Measurements from ENCODE around the gene WDCP. TPM values are rescaled to one million over a fixed set of nuclear protein-coding genes. Genes with fewer than 3 reads are reported as not detected.
A peak's percentile ranks its signal among the peaks of the same experiment; 100 is the strongest.
"Not testable (repeated sequence)": the region's sequence is repeated elsewhere in the genome, so short reads cannot be mapped to it uniquely, and the experiment has no call there.

WDCP gene
- total RNA-seq, 3 donors from 2014 or later: 3.4 to 8.3 (median 7.2) TPM

DNA sequence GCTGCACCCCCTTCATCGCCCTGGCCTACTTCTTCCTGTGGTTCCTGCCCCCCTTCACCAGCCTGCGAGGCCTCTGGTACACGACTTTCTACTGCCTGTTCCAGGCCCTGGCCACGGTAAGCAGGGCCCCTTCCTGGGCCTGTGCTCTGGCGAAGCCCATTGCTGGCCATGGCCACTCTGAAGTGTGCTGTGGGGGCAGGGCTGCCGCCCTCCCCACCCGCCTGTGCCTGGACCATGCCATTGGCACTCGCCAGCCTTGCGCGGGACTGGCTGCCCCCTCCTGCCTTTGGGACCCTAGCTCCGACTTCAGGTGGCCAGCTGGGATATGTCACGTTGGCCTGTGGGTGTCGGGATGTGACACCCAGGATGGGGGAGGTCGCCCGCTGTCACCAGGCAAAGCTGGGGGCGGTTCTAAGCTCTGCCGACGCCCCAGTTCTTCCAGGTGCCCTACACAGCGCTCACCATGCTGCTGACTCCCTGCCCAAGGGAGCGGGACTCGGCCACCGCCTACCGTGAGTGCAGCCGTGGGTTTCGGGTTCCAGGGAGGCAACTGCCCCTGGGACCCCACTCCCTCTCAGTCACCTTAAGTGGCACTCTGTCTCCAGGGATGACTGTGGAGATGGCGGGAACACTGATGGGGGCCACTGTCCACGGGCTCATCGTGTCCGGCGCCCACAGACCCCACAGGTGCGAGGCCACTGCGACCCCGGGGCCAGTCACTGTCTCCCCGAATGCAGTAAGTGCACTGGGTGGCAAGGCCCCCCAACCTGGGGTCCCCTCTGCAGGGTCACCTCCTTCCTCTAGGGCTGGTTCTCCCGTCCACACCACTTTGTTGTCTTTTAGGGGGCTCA lies 30.1 kb downstream of the WDCP start:
- DNase-seq (ENCODE audit: low spot score in 2 of 2): no peak
- H3K4me1 ChIP-seq: no peaks in the 10 kb centered on the region
- peak overlapping the region in 1 of 2 donors; percentile 38 for H3K27ac ChIP-seq
- no peaks in the 10 kb centered on the region for H3K27me3 ChIP-seq
- no peaks in the 10 kb centered on the region for H3K36me3 ChIP-seq
- H3K9me3 ChIP-seq: no peaks in the 10 kb centered on the region
- no peak overlapping the region for H3K4me3 ChIP-seq
- intact Hi-C loops (cut with DNase I; ENCODE audit: low total_unique reads): no loop called here
- no peak for TF ChIP-seq POLR2AphosphoS5 (IDR thresholded peaks at IDR 0.05)
- TF ChIP-seq, protein P1, sequence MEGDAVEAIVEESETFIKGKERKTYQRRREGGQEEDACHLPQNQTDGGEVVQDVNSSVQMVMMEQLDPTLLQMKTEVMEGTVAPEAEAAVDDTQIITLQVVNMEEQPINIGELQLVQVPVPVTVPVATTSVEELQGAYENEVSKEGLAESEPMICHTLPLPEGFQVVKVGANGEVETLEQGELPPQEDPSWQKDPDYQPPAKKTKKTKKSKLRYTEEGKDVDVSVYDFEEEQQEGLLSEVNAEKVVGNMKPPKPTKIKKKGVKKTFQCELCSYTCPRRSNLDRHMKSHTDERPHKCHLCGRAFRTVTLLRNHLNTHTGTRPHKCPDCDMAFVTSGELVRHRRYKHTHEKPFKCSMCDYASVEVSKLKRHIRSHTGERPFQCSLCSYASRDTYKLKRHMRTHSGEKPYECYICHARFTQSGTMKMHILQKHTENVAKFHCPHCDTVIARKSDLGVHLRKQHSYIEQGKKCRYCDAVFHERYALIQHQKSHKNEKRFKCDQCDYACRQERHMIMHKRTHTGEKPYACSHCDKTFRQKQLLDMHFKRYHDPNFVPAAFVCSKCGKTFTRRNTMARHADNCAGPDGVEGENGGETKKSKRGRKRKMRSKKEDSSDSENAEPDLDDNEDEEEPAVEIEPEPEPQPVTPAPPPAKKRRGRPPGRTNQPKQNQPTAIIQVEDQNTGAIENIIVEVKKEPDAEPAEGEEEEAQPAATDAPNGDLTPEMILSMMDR (IDR thresholded peaks at IDR 0.05): no peak
- TF ChIP-seq POLR2A (IDR thresholded peaks at IDR 0.05): no peak

DNA sequence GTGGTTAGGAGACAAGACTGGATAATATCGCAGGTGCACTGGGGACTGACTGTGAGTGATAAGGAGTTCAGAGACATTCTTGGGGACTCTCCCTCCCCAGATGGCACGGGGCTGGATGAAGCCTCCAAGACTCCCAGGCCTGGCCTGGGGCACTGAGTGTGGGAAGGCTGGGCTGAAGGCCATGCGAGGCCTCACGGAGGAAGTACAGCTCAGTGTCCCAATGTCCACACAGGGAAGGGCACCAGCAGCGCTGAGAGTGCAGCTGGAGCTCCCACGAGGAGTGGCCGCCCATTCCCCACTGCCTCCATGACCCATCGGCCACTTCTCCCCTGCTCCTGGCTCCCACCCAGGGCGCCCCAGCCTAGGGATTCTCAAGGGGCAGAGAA lies 30.8 kb downstream of the WDCP start:
- no peak for DNase-seq (ENCODE audit: low spot score in 2 of 2)
- H3K4me3 ChIP-seq: no peak overlapping the region
- TF ChIP-seq, protein P1 (IDR thresholded peaks at IDR 0.05): no peak
- no peak for TF ChIP-seq POLR2A (IDR thresholded peaks at IDR 0.05)
- TF ChIP-seq POLR2AphosphoS5 (IDR thresholded peaks at IDR 0.05): no peak

DNA sequence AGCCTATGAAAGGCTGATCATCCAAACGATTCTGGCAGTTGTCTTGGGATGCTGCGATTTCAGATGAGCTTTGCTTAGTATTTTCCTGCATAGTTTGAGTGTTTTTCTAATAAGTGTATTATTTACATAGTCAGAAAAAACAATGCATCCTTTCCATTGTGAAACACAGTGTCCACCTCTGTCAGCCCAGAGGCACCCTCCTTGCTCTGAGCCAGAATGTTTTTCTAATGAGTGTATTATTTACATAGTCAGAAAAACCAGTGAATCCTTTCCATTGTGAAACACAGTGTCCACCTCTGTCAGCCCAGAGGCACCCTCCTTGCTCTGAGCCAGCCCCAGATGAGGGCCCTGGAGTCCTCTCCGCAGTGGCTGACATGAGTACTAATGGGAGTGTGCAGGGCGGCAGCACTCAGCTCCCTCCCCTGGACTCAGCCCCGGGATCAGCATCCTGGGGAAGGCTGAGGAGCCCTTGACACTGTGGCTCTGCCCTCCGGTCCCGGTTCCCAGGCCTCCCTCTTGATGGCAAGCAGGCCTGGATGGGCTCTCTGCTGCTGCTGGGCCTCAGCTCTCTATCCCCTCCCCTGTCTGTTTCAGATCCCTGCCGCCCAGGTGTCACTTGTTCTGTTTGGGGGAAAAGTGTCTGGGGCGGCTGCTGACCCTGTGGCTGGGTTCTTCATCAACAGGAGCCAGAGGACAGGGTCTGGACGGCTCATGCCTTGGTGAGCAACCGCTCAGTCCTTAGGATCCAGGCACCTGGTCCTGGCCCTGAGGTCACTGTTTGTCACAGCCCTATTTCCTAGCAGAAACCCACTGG lies 31.4 kb downstream of the WDCP start:
- intact Hi-C loops (cut with DNase I; ENCODE audit: low total_unique reads): no loop called here
- H3K4me3 ChIP-seq: no peak overlapping the region
- DNase-seq (ENCODE audit: low spot score in 2 of 2): peak in 1 of 2 donors; percentile 34
- TF ChIP-seq, protein P1 (IDR thresholded peaks at IDR 0.05): no peak
- TF ChIP-seq POLR2A (IDR thresholded peaks at IDR 0.05) (no peak), POLR2AphosphoS5 (IDR thresholded peaks at IDR 0.05) (no peak)
- peak overlapping the region in 1 of 2 donors; percentile 38 for H3K27ac ChIP-seq
- H3K9me3 ChIP-seq: no peaks in the 10 kb centered on the region
- H3K27me3 ChIP-seq: no peaks in the 10 kb centered on the region
- H3K36me3 ChIP-seq: no peaks in the 10 kb centered on the region
- no peaks in the 10 kb centered on the region for H3K4me1 ChIP-seq

More for the DNA sequence above, 30.8 kb downstream of the WDCP start:
- H3K9me3 ChIP-seq: no peaks in the 10 kb centered on the region
- no peaks in the 10 kb centered on the region for H3K36me3 ChIP-seq
- H3K27ac ChIP-seq: peak overlapping the region in 1 of 2 donors; percentile 38
- no peaks in the 10 kb centered on the region for H3K4me1 ChIP-seq
- intact Hi-C loops (cut with DNase I; ENCODE audit: low total_unique reads): no loop called here
- H3K27me3 ChIP-seq: no peaks in the 10 kb centered on the region

DNA sequence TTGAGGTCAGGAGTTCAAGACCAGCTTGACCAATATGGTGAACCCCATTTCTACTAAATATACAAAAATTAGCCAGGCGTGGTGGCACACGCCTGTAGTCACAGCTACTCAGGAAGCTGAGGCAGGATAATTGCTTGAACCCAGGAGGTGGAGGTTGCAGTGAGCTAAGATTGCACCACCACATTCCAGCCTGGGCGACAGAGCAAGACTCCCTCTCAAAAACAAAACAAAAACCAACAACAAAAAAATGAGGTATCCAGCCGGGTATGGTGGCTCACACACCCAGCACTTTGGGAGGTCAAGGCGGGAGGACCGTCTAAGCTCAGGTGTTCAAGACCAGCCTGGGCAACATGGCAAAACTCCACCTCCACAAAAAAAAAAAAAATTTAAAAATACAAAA lies 32.3 kb downstream of the WDCP start:
- H3K4me3 ChIP-seq; H3K36me3 ChIP-seq; H3K4me1 ChIP-seq; H3K27ac ChIP-seq; intact Hi-C loops (cut with DNase I; ENCODE audit: low total_unique reads); H3K9me3 ChIP-seq; DNase-seq (ENCODE audit: low spot score in 2 of 2); H3K27me3 ChIP-seq: not testable (repeated sequence)

DNA sequence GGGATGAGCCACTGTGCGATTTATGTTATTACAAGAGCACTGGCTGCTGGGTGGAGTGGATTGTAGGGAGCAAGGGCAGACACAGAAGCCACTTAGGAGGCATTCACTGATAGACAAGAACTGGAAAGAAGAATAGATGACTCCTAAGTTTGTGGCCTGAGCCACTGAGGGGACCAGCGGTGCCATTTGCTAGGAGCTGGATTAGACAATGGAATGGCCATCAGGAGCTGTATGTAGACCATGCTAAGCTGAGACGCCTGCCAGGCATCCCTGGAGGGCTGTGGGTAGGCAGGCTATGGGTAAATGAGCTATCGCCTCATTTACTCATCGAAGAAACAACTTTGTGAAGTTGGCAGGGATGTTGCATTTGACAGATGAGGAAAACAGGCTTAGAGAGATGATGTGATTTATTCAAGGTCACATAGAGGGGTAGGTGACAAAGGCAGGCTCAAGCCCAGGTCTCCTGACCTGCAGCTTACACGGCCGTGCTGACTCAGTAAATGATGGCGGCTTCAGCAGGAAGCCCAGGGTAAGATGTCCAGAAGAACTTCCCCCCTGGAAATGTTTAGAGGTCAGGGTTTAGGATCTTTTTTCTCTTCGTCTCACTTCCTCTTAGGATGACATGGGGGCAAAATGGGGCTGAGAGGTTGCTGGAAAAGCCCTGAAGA lies 34.5 kb downstream of the WDCP start:
- no peaks in the 10 kb centered on the region for H3K9me3 ChIP-seq
- no peak overlapping the region for H3K4me3 ChIP-seq
- H3K27ac ChIP-seq: no peak overlapping the region
- intact Hi-C loops (cut with DNase I; ENCODE audit: low total_unique reads): no loop called here
- DNase-seq (ENCODE audit: low spot score in 2 of 2): no peak
- H3K27me3 ChIP-seq: peaks cover 3 to 17% of the 10 kb centered on the region in 2 donors
- TF ChIP-seq, protein P1 (IDR thresholded peaks at IDR 0.05): no peak
- H3K36me3 ChIP-seq: no peaks in the 10 kb centered on the region
- no peaks in the 10 kb centered on the region for H3K4me1 ChIP-seq

Data from breast epithelium (tissue), 4 donors.